Measurements from ENCODE around the gene PRKCE.
A peak's percentile ranks its signal among the peaks of the same experiment; 100 is the strongest.

The PRKCE gene

DNA sequence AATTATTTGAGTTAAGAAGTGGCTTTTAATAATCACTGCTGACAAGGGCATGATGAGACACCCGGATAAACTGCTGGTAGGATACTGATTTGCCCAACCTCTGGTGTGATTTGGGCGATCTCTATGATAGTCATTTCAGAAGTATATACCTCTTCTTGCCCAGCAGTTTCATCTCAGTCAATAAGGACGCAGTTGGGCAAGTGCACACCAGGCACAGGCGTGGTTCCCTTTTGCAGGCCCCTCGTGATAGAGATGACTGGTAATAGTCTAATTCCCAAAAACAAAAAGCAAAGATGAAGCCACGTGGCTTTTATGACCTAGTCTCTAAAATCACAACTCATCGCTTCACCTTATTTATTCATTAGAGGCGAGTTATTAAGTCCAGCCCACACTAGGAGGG, 246.4 kb downstream of the PRKCE start:
- no peak for DNase-seq (ENCODE audit: low spot score)
- TF ChIP-seq, protein P1, sequence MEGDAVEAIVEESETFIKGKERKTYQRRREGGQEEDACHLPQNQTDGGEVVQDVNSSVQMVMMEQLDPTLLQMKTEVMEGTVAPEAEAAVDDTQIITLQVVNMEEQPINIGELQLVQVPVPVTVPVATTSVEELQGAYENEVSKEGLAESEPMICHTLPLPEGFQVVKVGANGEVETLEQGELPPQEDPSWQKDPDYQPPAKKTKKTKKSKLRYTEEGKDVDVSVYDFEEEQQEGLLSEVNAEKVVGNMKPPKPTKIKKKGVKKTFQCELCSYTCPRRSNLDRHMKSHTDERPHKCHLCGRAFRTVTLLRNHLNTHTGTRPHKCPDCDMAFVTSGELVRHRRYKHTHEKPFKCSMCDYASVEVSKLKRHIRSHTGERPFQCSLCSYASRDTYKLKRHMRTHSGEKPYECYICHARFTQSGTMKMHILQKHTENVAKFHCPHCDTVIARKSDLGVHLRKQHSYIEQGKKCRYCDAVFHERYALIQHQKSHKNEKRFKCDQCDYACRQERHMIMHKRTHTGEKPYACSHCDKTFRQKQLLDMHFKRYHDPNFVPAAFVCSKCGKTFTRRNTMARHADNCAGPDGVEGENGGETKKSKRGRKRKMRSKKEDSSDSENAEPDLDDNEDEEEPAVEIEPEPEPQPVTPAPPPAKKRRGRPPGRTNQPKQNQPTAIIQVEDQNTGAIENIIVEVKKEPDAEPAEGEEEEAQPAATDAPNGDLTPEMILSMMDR (IDR thresholded peaks at IDR 0.05; ENCODE audit: extremely low read depth, missing control alignments), result no peak

DNA sequence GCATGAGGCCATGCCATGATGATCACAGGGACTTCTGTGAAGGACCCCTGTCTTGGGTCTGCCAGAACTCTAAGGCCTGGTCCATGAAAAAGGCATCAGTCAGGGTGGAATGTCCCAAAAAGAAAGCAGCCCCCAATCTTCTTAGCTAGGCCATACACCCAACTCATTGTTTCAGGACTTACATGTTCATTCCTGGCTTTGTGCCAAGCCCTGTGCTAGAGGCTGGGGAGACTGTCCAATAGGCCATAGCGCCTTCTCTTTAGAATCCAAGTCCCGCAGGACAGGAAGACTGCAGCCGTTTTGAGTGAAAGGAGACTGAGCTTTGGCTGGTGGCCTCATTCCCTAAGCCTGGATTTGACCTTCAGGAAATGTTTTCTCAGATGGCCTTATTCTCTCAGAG, 247.3 kb downstream of the PRKCE start:
- TF ChIP-seq, protein P1 (IDR thresholded peaks at IDR 0.05; ENCODE audit: extremely low read depth, missing control alignments), result no peak
- no peak for DNase-seq (ENCODE audit: low spot score)

DNA sequence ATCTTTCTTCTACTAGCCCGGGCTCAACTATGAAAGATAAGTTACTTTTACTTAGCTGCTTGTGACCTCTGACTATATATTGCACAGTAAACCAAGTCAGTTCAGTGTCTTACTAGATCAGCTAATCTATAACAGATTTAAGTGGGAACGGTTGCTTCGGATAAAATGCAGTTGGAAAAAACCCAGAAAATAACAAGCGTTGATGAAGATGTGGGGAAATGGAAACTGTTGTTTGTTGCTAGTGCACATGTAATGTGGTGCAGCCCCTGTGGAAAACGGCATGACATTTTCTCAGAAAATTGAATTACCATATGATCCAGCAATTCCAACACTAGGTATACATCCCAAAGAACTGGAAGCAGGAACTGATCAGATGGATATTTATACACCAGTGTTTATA, 248.5 kb downstream of the PRKCE start:
- no peak for DNase-seq (ENCODE audit: low spot score)
- TF ChIP-seq, protein P1 (IDR thresholded peaks at IDR 0.05; ENCODE audit: extremely low read depth, missing control alignments), result no peak

DNA sequence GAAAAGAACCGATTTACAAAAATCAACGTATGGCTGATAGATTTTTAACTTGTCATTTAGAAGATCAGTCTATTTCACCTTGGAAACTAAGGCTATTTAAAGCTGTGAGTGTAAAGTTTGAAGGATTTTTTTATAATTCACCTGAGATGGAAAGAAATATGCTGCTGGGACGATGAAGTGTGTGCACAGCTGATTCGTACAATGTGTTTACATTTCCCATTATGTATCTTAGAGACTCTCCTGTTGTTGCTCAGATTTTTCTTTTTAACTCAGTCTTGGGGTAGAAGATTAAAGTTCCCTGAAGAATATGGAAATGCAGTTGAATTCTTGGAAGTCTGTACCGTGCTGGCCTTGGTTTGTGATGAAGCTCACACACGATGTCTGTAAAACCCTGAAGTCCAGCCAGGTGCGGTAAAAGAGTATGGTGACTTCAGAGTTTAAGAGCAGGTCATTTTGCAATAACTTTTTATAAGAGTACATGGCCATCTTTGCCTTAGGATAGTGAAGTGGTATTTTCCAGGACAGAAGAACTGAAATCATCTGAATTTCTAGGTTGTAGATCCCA, 250.1 kb downstream of the PRKCE start:
- no peak for DNase-seq (ENCODE audit: low spot score)
- TF ChIP-seq, protein P1 (IDR thresholded peaks at IDR 0.05; ENCODE audit: extremely low read depth, missing control alignments), result no peak

DNA sequence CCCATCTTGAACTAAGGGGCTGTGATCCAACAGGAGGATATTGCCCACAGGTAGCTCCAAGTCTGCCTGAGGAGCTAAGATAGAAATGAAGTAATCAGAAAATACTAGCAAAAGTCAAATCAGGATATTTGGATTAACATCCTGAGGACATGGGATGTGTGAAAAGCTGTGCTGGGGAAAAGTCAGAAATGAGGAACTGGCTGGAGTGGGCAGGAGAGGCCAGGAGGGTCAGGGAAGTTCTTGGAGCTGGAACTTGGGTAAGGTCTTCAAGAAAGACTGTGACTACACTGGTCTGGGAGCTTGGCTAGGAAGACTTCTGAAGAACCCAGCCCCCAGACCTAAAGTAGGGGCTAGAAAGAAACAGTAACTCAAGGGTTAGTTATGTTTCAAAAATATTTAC, 250.9 kb downstream of the PRKCE start:
- no peak for DNase-seq (ENCODE audit: low spot score)
- TF ChIP-seq, protein P1 (IDR thresholded peaks at IDR 0.05; ENCODE audit: extremely low read depth, missing control alignments), result no peak

DNA sequence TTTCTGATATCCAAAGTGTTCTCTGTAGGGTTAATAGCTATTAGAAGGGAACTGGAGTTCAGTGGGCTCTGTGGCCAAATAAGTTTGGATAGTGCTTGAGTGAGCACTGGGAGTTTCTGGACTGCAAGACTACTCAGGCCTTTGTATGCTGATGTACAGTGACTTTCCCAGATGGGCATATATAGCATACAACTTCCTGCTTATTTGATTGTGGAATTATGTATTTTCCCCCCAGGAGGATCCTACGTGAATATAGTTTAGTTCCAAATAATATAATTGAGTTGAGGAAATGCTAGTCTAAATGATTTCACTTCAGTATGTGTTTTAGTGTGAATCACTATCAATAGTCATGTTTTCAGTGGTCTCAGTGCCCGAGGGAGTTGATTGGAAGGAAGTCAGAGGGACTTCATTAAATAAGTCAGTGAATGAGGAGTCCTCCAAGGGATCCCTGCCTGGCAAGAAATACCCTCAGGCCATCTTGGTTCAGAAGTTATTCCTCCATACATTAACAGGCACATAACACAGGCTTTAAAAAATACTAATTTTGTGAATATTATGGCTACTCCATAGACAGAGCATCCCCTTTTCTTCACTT, 251.4 kb downstream of the PRKCE start:
- DNase-seq (ENCODE audit: low spot score), result no peak
- TF ChIP-seq, protein P1 (IDR thresholded peaks at IDR 0.05; ENCODE audit: extremely low read depth, missing control alignments), result no peak

DNA sequence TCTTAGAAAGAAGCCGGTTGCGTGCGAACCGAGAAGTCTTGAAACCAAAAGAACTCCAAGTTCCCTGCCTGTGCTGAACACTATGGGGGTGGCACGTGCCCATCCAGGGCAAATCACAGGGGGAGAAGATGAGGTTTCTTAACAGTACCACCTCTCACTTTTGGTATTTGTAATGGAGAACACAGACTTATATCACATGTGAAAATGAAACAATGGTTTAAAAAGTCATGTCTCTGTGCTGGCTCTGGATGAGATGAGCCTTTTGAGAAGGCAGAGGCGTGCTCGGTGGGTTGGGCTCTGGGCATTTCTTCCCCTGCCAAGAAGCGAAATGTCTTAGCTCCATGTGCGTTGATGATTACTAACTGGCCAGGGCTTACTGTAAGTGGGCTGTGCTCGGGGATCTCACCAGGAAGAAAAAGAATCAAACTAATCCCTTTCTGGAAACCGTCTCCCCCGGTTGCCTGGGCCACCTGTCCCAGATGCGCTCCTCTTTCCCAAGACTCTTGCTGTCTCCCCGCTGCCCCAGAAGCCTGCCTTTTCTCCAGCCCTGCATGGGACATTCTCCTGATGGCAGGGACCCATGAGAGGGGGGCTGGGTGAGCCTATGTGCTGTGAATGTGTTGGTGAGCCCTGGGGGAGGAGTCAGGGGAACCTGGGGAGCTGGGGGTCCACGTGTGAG, 252.9 kb downstream of the PRKCE start:
- peak; percentile 48 for DNase-seq (ENCODE audit: low spot score)
- TF ChIP-seq, protein P1 (IDR thresholded peaks at IDR 0.05; ENCODE audit: extremely low read depth, missing control alignments), result no peak

All from GM20000 (cell line).